ENCODE data around the gene RHOBTB3.

RHOBTB3 gene

DNA sequence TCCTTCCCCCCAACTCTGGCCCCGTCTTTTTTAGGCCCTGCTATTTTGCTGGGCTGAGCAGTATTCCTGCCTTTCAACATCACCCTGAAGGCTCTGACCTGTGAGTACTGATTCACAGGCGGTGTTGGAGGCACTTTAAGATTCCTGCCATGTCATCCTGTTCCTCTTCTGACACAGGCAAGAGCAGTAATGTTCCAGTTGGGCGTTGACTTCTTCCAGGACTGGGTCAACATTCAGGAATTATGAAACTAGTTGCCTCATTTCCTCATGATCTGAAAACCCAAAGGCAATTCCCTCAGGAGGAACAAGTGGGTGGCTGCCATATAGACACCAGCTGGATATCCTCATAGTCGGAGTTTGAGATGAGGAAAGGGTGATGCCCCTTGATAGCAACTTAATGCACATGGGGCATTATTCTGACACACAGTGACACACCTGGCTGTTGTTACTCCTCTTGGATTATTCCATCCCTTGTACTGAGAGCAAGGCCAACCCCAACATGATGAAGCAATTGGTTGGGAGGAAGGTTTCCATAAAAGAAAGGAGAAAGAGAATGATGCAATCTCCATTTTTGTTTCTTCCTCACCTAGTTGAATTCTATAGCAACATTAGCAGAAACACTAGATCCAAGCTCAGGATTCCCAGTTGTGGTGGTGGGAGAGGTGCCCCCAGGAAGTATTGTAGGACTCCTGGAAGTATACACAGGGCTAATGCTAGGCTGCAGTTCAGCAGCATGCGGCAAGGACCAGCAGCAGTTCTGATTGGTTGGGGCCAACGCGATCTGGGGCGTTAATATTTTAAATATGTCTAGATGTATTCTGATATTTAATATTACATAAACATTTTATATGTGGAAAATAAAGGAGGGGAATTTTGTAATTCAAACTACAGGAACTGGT, 111.0 kb downstream of the RHOBTB3 start:
- H3K9ac ChIP-seq (ENCODE audit: low read length) = no peak overlapping the region
- H3K36me3 ChIP-seq (ENCODE audit: control insufficient read depth, insufficient read depth, low read length) = no peaks in the 10 kb centered on the region
- no peak overlapping the region for H3K27ac ChIP-seq (ENCODE audit: low read depth, low read length)
- no peak overlapping the region for H3K4me3 ChIP-seq (ENCODE audit: low read length)
- no peaks in the 10 kb centered on the region for H3K4me1 ChIP-seq (ENCODE audit: control insufficient read depth, insufficient read depth, low read length)
- no peaks in the 10 kb centered on the region for H3K27me3 ChIP-seq (ENCODE audit: control insufficient read depth, insufficient read depth, low read length)

- no peak overlapping the region for H3K9ac ChIP-seq (ENCODE audit: low read length)
- no peaks in the 10 kb centered on the region for H3K27me3 ChIP-seq (ENCODE audit: control insufficient read depth, insufficient read depth, low read length)
- H3K4me3 ChIP-seq (ENCODE audit: low read length) = no peak overlapping the region
- no peaks in the 10 kb centered on the region for H3K4me1 ChIP-seq (ENCODE audit: control insufficient read depth, insufficient read depth, low read length)
- no peak overlapping the region for H3K27ac ChIP-seq (ENCODE audit: low read depth, low read length)
- no peaks in the 10 kb centered on the region for H3K36me3 ChIP-seq (ENCODE audit: control insufficient read depth, insufficient read depth, low read length)
Observed at GRCh38 chr5:95842854-95843544, 111.9 kb downstream of the RHOBTB3 start.

DNA sequence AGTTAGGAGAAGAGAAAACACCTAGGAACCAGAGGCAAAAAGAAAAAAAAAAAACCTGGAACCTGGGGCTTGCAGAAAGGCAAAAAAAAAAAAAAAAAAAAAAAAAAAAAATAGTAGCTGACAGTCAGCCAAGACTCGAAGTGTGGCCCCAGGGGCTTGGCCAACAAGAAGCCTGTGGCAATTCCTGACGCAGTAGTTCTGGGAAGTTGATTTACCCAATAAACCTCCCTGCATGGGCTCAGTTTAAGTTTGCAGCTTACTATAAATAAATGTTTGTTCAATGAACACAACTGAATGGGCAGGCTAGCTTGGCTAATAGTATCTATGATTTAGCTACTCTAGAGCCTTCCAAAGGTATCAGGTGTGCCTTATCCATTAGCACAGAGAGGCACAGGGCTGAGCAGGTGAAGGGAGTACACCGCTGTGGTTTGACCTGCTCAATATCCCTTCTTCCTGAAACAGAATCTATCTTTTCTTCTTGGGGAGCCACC, 112.6 kb downstream of the RHOBTB3 start:
- Histone ChIP-seq H3K4me3 (ENCODE audit: low read length) (no peak overlapping the region), H3K9ac (ENCODE audit: low read length) (no peak overlapping the region), H3K27ac (ENCODE audit: low read depth, low read length) (no peak overlapping the region), H3K36me3 (ENCODE audit: control insufficient read depth, insufficient read depth, low read length) (no peaks in the 10 kb centered on the region), H3K4me1 (ENCODE audit: control insufficient read depth, insufficient read depth, low read length) (no peaks in the 10 kb centered on the region), H3K27me3 (ENCODE audit: control insufficient read depth, insufficient read depth, low read length) (no peaks in the 10 kb centered on the region)

GRCh38 chr5:95845391-95845790, 114.3 kb downstream of the RHOBTB3 start:
- Histone ChIP-seq H3K27ac (ENCODE audit: low read depth, low read length) (no peak overlapping the region), H3K4me1 (ENCODE audit: control insufficient read depth, insufficient read depth, low read length) (no peaks in the 10 kb centered on the region), H3K4me3 (ENCODE audit: low read length) (no peak overlapping the region), H3K9ac (ENCODE audit: low read length) (no peak overlapping the region), H3K27me3 (ENCODE audit: control insufficient read depth, insufficient read depth, low read length) (no peaks in the 10 kb centered on the region), H3K36me3 (ENCODE audit: control insufficient read depth, insufficient read depth, low read length) (no peaks in the 10 kb centered on the region)

Data from rectal smooth muscle tissue (tissue), 1 donor.